Fibroblast of lung (primary cell): ENCODE results near the gene CLCA4. TPM values are rescaled to one million over a fixed set of nuclear protein-coding genes. Genes with fewer than 3 reads are reported as not detected.
"Not testable (repeated sequence)": the region's sequence is repeated elsewhere in the genome, so short reads cannot be mapped to it uniquely, and the experiment has no call there.

ENCODE experiments used
- DNase-seq, 2 donors: peaks; one replicate each; pipeline versions ENCODE4 v3.0.0 to v3.0.0-alpha.2; 2010; ENCODE audit warnings: low read depth in 2 of 2
- H2AFZ ChIP-seq: 2 replicates; pipeline ENCODE4 v1.5.1; 2012; ENCODE audit warnings: low read length, control low read depth, inconsistent platforms
- H3K27ac ChIP-seq: 2 replicates; pipeline ENCODE4 v1.5.1; 2011; ENCODE audit warnings: low read length, control low read depth; ENCODE audit not compliant: insufficient read depth
- H3K27me3 ChIP-seq: 2 replicates; pipeline ENCODE4 v1.5.1; 2011; ENCODE audit warnings: mild to moderate bottlenecking, low read length; ENCODE audit not compliant: control insufficient read depth, insufficient read depth
- H3K36me3 ChIP-seq: 2 replicates; pipeline ENCODE4 v1.5.1; 2011; ENCODE audit warnings: low read length; ENCODE audit not compliant: control insufficient read depth, insufficient read depth
- H3K4me1 ChIP-seq: 2 replicates; pipeline ENCODE4 v1.5.1; 2011; ENCODE audit warnings: low read length; ENCODE audit not compliant: control insufficient read depth, insufficient read depth; ENCODE audit errors: extremely low read depth
- H3K4me2 ChIP-seq: 2 replicates; pipeline ENCODE4 v1.5.1; 2011; ENCODE audit warnings: low read length, control low read depth; ENCODE audit not compliant: insufficient read depth; ENCODE audit errors: extremely low read depth
- H3K4me3 ChIP-seq, 4 experiments: fragments of 200-600 bp in 1 of 4; sonication (generic) in 1 of 4; replicated peaks in 1 of 4; 2 replicates each; pipeline ENCODE4 v1.5.1; 2011 to 2016; ENCODE audit warnings: low read length in 4 of 4, low read depth in 3 of 4, mild to moderate bottlenecking in 3 of 4, control low read depth in 2 of 4, inconsistent platforms in 1 of 4, mixed read lengths in 1 of 4; ENCODE audit not compliant: insufficient read depth in 1 of 4; ENCODE audit errors: control extremely low read depth in 1 of 4
- H3K79me2 ChIP-seq: 2 replicates; pipeline ENCODE4 v1.5.1; 2012; ENCODE audit warnings: mild to moderate bottlenecking, low read length, inconsistent platforms; ENCODE audit not compliant: control insufficient read depth, insufficient read depth
- H3K9ac ChIP-seq: 2 replicates; pipeline ENCODE4 v1.5.1; 2011; ENCODE audit warnings: mild to moderate bottlenecking, low read length, control low read depth; ENCODE audit not compliant: insufficient read depth
- H3K9me3 ChIP-seq: 2 replicates; pipeline ENCODE4 v1.5.1; 2012; ENCODE audit warnings: low read depth, low read length; ENCODE audit not compliant: control insufficient read depth, insufficient read depth
- H4K20me1 ChIP-seq: 2 replicates; pipeline ENCODE4 v1.5.1; 2011; ENCODE audit warnings: low read length; ENCODE audit not compliant: control insufficient read depth, insufficient read depth; ENCODE audit errors: extremely low read depth
- CTCF ChIP-seq, 2 donors: IDR thresholded peaks in 1 of 2; conservative IDR thresholded peaks in 1 of 2; 1 replicate in 1 of 2; 2 replicates in 1 of 2; pipeline ENCODE4 v1.5.1; 2011 to 2012; ENCODE audit warnings: low read length in 2 of 2, control low read depth in 1 of 2, inconsistent platforms in 1 of 2, low read depth in 1 of 2, mild to moderate bottlenecking in 1 of 2
- EZH2 ChIP-seq: IDR thresholded peaks from 2 replicates; pipeline ENCODE4 v1.5.1; 2012; ENCODE audit warnings: low read length, control low read depth, mild to moderate bottlenecking; ENCODE audit errors: missing control alignments
- polyA plus RNA-seq, 2 donors: library from polyadenylated mRNA; depleted of rRNA in 1 of 2; stranded (reverse) in 1 of 2; unstranded in 1 of 2; fragments of >200 nt; gene quantifications; 2 replicates each; pipeline ENCODE4 v1.2.1, GENCODE V29; 2011 to 2012; ENCODE audit warnings: missing spikeins in 1 of 2
- total RNA-seq: library from RNA; depleted of rRNA; stranded (reverse); fragments of >200 nt; gene quantifications from 2 replicates; pipeline ENCODE4 v1.2.1, GENCODE V29; 2014

CLCA4 gene
- total and polyA plus RNA-seq, 2 donors (not counting 1 experiment from before 2014, with no cell fraction given) = not detected

GRCh38 chr1:86596741-86597290, 49.9 kb downstream of the CLCA4 start:
- no peaks in the 10 kb centered on the region for H4K20me1 ChIP-seq
- TF ChIP-seq CTCF (conservative IDR thresholded peaks at IDR 0.05 in 1 of 2, IDR thresholded peaks at IDR 0.05 in 1 of 2; ENCODE audit: low read depth in 1 of 2, low read length in 2 of 2) (no peak), EZH2 (no peak)
- H3K27me3 ChIP-seq = no peaks in the 10 kb centered on the region
- H3K4me3 ChIP-seq = no peak overlapping the region
- no peaks in the 10 kb centered on the region for H3K9me3 ChIP-seq
- no peak overlapping the region for H2AFZ ChIP-seq
- H3K4me2 ChIP-seq = no peak overlapping the region
- no peaks in the 10 kb centered on the region for H3K79me2 ChIP-seq
- no peak overlapping the region for H3K27ac ChIP-seq
- H3K4me1 ChIP-seq = no peaks in the 10 kb centered on the region
- DNase-seq = peak in 1 of 2 donors; percentile 32
- no peak overlapping the region for H3K9ac ChIP-seq
- H3K36me3 ChIP-seq = no peaks in the 10 kb centered on the region

GRCh38 chr1:86606080-86606479, 59.2 kb downstream of the CLCA4 start:
- H3K27ac ChIP-seq, H3K4me2 ChIP-seq, H3K4me3 ChIP-seq, H4K20me1 ChIP-seq, H3K9me3 ChIP-seq, H3K79me2 ChIP-seq, H3K27me3 ChIP-seq, H2AFZ ChIP-seq, DNase-seq, H3K9ac ChIP-seq, H3K4me1 ChIP-seq, H3K36me3 ChIP-seq: not testable (repeated sequence)

GRCh38 chr1:86616433-86616832, 69.6 kb downstream of the CLCA4 start:
- H3K9ac ChIP-seq = no peak overlapping the region
- no peaks in the 10 kb centered on the region for H4K20me1 ChIP-seq
- no peaks in the 10 kb centered on the region for H3K36me3 ChIP-seq
- H2AFZ ChIP-seq = no peak overlapping the region
- no peaks in the 10 kb centered on the region for H3K79me2 ChIP-seq
- H3K27ac ChIP-seq = no peak overlapping the region
- no peak for TF ChIP-seq CTCF (conservative IDR thresholded peaks at IDR 0.05 in 1 of 2, IDR thresholded peaks at IDR 0.05 in 1 of 2; ENCODE audit: low read depth in 1 of 2, low read length in 2 of 2)
- TF ChIP-seq EZH2 = no peak
- no peak overlapping the region for H3K4me2 ChIP-seq
- no peak for DNase-seq
- no peaks in the 10 kb centered on the region for H3K27me3 ChIP-seq
- H3K9me3 ChIP-seq = no peaks in the 10 kb centered on the region
- H3K4me3 ChIP-seq = no peak overlapping the region
- no peaks in the 10 kb centered on the region for H3K4me1 ChIP-seq
